Measurements from ENCODE around the gene STAG3. TPM values are rescaled to one million over a fixed set of nuclear protein-coding genes. Genes with fewer than 3 reads are reported as not detected.
A peak's percentile ranks its signal among the peaks of the same experiment; 100 is the strongest.

STAG3 gene
- polyA plus RNA-seq, 3 donors, result 0.39 TPM; not detected in 1

DNA sequence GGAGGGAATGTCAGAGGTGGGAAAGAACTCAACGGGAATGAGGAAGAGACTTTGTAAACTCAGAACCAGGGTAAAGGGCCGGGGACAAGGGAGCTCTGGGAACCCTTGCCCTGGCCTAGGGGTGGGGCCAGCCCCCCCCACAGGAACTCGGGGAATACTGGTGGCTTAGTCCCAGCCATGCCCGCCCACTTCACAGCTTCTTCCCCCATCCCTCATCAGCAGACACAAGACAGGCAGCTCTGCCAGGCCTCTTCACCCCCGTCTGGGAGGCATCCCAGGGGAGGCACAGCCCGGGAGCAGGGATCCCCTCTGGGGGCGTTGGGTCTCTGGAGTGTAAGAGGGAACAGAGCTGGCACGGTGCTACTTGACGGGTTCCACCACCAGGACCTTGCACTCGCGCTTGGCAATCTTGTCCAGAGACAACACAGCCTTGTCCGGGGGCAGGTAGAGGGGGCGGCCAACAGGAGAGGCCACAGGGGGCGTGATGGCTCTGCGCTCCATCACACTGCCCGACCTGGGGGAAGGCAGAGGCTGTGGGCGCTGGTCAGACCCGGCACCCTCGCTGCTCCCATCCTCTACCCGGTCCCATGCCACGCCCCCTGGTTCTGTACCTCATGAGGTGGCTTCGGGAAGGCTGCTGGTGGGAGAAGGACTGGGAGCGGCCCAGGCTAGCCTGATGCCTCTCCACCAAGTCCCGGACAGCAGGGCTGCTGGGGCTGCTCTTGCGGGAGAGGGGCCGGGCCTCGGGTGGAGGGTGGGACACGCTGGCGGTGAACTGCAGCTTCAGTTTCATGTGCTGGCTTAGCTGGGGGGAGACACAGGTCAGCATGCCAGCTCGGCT is 22.8 kb upstream of the STAG3 start:
- Mint-ChIP-seq H3K4me3 (no peak overlapping the region), H3K4me1 (peaks cover 73% of the 10 kb centered on the region), H3K27me3 (ENCODE audit: low read depth in 3 of 3) (peaks cover 0 to 1% (median 0%) of the 10 kb centered on the region in 3 donors), H3K9me3 (no peaks in the 10 kb centered on the region), H3K36me3 (peaks cover 47 to 69% of the 10 kb centered on the region in 2 donors), H3K27ac (peak overlapping the region in 4 of 7 donors; percentile 46 to 87 (median 78))
- H3K4me2 ChIP-seq (replicated peaks; ENCODE audit: extremely low read depth, low read length, poor library complexity, severe bottlenecking), result no peak overlapping the region
- H4K20me1 ChIP-seq (ENCODE audit: insufficient read depth, low read length), result peaks cover 55% of the 10 kb centered on the region
- no peak overlapping the region for H2AFZ ChIP-seq (ENCODE audit: insufficient read depth, low read depth, low read length, poor library complexity, severe bottlenecking)
- TF ChIP-seq, protein P1, sequence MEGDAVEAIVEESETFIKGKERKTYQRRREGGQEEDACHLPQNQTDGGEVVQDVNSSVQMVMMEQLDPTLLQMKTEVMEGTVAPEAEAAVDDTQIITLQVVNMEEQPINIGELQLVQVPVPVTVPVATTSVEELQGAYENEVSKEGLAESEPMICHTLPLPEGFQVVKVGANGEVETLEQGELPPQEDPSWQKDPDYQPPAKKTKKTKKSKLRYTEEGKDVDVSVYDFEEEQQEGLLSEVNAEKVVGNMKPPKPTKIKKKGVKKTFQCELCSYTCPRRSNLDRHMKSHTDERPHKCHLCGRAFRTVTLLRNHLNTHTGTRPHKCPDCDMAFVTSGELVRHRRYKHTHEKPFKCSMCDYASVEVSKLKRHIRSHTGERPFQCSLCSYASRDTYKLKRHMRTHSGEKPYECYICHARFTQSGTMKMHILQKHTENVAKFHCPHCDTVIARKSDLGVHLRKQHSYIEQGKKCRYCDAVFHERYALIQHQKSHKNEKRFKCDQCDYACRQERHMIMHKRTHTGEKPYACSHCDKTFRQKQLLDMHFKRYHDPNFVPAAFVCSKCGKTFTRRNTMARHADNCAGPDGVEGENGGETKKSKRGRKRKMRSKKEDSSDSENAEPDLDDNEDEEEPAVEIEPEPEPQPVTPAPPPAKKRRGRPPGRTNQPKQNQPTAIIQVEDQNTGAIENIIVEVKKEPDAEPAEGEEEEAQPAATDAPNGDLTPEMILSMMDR (IDR thresholded peaks at IDR 0.05), result no peak
- H3K4me1 ChIP-seq (ENCODE audit: control insufficient read depth in 1 of 2, insufficient read depth in 2 of 2, low read length in 2 of 2), result peaks cover 79 to 90% of the 10 kb centered on the region in 2 donors
- intact Hi-C loops (cut with micrococcal nuclease), result no loop called here
- no peaks in the 10 kb centered on the region for H3K27me3 ChIP-seq (ENCODE audit: control insufficient read depth in 2 of 2, insufficient read depth in 2 of 2, low read length in 2 of 2)
- H3K9ac ChIP-seq (ENCODE audit: insufficient read depth, low read length, poor library complexity, severe bottlenecking), result no peak overlapping the region
- 92% methylated on average over 27 of the region's 30 CpGs for WGBS (ENCODE audit: insufficient coverage)
- no peak for DNase-seq
- H3K27ac ChIP-seq (ENCODE audit: low read depth in 1 of 2, low read length in 2 of 2), result peak overlapping the region; percentile 30 to 51
- H3K9me3 ChIP-seq (replicated peaks in 1 of 2; ENCODE audit: control insufficient read depth in 1 of 2, insufficient read depth in 1 of 2, low read length in 2 of 2), result no peaks in the 10 kb centered on the region
- H3K79me2 ChIP-seq (ENCODE audit: insufficient read depth, low read length), result peaks cover 82% of the 10 kb centered on the region
- H3K4me3 ChIP-seq (replicated peaks in 1 of 3; ENCODE audit: low read depth in 2 of 3, low read length in 3 of 3), result no peak overlapping the region
- peaks cover 36 to 38% of the 10 kb centered on the region in 2 donors for H3K36me3 ChIP-seq (replicated peaks in 1 of 2; ENCODE audit: control insufficient read depth in 1 of 2, insufficient read depth in 2 of 2, low read length in 2 of 2)

DNA sequence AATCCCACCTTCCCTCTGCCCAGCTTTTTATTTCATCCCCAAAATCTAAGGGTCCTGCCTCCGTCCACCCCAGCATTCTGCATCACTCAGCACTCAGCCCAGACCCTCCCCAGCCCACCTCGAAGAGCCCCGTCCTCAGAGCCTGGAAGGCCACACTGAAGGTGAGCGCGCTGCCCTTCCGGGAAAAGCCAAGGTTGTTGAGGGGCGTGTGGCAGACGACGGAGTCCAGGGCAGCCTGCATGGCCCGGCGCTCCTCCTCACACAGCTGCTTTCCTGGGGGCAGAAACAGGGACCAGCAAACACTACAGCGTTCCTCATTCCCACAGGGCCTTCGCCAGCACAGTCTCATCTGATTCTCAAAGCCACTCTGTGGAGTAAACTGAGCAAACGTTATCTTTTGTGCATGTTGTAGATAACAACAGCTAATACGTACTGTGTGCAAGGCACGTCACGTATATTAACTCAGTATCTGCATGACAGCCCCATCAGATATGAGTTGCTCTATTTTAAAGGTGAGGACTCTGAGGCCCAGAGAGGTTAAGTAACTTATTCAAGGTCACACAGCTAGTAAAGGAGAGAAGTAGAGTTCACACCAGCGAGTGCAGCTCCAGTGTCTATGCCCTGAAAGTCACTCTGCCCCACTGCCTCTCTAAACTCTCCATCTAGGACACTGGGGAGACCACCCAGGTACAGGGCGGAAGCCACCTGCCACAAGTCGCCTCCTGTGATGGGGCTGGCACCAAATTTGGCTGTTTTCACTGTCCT is 22.0 kb upstream of the STAG3 start:
- Histone ChIP-seq H3K4me1 (ENCODE audit: control insufficient read depth in 1 of 2, insufficient read depth in 2 of 2, low read length in 2 of 2) (peaks cover 71 to 82% of the 10 kb centered on the region in 2 donors), H3K9me3 (replicated peaks in 1 of 2; ENCODE audit: control insufficient read depth in 1 of 2, insufficient read depth in 1 of 2, low read length in 2 of 2) (no peaks in the 10 kb centered on the region), H3K27ac (ENCODE audit: low read depth in 1 of 2, low read length in 2 of 2) (peak overlapping the region in 1 of 2 donors; percentile 22), H3K9ac (ENCODE audit: insufficient read depth, low read length, poor library complexity, severe bottlenecking) (no peak overlapping the region), H3K79me2 (ENCODE audit: insufficient read depth, low read length) (peaks cover 73% of the 10 kb centered on the region), H3K4me2 (replicated peaks; ENCODE audit: extremely low read depth, low read length, poor library complexity, severe bottlenecking) (peak overlapping the region; percentile 94), H4K20me1 (ENCODE audit: insufficient read depth, low read length) (peaks cover 55% of the 10 kb centered on the region), H3K4me3 (replicated peaks in 1 of 3; ENCODE audit: low read depth in 2 of 3, low read length in 3 of 3) (peak overlapping the region in 1 of 3 experiments; percentile 95), H3K27me3 (ENCODE audit: control insufficient read depth in 2 of 2, insufficient read depth in 2 of 2, low read length in 2 of 2) (no peaks in the 10 kb centered on the region), H3K36me3 (replicated peaks in 1 of 2; ENCODE audit: control insufficient read depth in 1 of 2, insufficient read depth in 2 of 2, low read length in 2 of 2) (peaks cover 36 to 38% of the 10 kb centered on the region in 2 donors), H2AFZ (ENCODE audit: insufficient read depth, low read depth, low read length, poor library complexity, severe bottlenecking) (no peak overlapping the region)
- TF ChIP-seq, protein P1 (IDR thresholded peaks at IDR 0.05), result no peak
- intact Hi-C loops (cut with micrococcal nuclease), result no loop called here
- 98% methylated on average over 19 of the region's 20 CpGs for WGBS (ENCODE audit: insufficient coverage)
- no peak for DNase-seq
- Mint-ChIP-seq H3K36me3 (peaks cover 41 to 62% of the 10 kb centered on the region in 2 donors), H3K9me3 (no peaks in the 10 kb centered on the region), H3K27ac (peak overlapping the region in 2 of 7 donors; percentile 35 to 90), H3K27me3 (ENCODE audit: low read depth in 3 of 3) (peaks cover 0 to 4% (median 1%) of the 10 kb centered on the region in 3 donors), H3K4me3 (no peak overlapping the region), H3K4me1 (peaks cover 65% of the 10 kb centered on the region)
